Measurements from ENCODE around the gene NRXN3. TPM values are rescaled to one million over a fixed set of nuclear protein-coding genes. Genes with fewer than 3 reads are reported as not detected.

Gene NRXN3
- polyA plus RNA-seq, 6 donors from 2014 or later, result not detected

DNA sequence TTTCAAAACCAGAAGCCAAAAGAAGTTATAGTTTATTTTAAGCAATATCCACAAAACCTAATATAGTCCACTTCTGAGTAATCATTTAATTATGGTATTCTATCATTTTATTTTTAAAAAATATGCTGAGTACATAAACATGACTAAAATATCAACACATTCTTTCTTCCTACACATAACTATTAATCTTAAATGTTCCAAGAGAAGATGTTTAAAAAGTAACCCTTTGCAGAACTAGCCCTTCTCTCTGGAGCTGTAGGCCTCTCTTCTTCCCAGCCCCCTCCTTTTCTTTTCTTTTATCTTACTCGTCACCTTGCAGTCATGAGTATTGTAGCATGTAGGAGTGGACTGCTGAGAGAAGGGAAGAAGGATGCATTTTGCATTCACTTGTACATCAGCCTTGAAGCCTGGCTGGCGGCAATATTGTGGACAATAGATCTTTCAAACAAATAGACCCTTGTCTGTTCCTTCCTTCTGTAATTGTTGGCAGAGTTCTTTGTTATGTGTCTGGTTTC lies 941.9 kb downstream of the NRXN3 start:
- ATAC-seq (ENCODE audit: low read depth in 2 of 2), result no peak
- Mint-ChIP-seq H3K27me3 (no peaks in the 10 kb centered on the region), H3K36me3 (no peaks in the 10 kb centered on the region), H3K4me1 (no peaks in the 10 kb centered on the region), H3K9me3 (peaks cover 0 to 7% (median 4%) of the 10 kb centered on the region in 7 donors), H3K27ac (no peak overlapping the region), H3K4me3 (no peak overlapping the region)
- DNase-seq, result no peak

DNA sequence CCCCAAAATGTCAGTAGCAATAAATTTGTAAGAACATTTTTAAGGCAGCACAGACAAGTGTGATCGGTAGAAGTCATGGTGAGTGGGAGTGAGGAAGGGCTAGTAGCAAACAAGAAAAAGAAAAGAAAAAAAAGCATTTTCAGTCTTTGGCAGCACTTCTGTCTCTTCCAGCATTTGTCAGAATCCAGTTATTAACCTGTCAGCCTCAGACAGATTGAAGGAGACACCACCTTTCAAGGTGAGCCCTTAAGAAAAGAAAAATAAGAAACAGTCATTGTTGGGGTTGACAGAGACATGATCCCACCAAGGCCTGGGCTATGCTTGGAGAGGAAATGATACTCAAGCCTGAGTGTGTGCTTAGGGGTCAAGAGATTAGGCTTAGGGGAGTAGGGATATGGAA lies 947.4 kb downstream of the NRXN3 start:
- Mint-ChIP-seq H3K36me3 (no peaks in the 10 kb centered on the region), H3K9me3 (peaks cover 0 to 7% (median 4%) of the 10 kb centered on the region in 7 donors), H3K27ac (no peak overlapping the region), H3K27me3 (no peaks in the 10 kb centered on the region), H3K4me3 (no peak overlapping the region), H3K4me1 (no peaks in the 10 kb centered on the region)
- ATAC-seq (ENCODE audit: low read depth in 2 of 2) (no peak), DNase-seq (no peak)

DNA sequence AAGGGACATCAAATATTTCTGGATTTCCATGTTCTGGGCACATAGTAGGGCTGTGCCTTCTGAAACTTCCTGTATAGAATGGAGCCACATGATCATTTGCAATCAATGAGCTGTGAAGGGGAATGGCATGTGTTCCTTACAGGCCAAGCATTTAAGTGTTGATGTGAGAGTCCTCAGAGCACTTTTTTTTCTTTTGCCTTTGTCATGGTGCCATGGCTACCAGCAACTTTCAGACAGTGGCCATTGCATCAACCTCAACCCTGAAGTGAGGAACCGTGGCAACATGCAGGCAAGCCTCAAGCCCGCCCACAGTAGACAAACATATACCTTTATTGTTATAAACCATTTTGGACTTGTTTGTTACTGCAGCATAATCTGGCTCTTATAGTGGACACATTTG lies 948.1 kb downstream of the NRXN3 start:
- Mint-ChIP-seq H3K36me3 (no peaks in the 10 kb centered on the region), H3K9me3 (peaks cover 0 to 7% (median 4%) of the 10 kb centered on the region in 7 donors), H3K27me3 (no peaks in the 10 kb centered on the region), H3K4me1 (no peaks in the 10 kb centered on the region), H3K27ac (no peak overlapping the region), H3K4me3 (no peak overlapping the region)
- no peak for ATAC-seq (ENCODE audit: low read depth in 2 of 2)
- no peak for DNase-seq

DNA sequence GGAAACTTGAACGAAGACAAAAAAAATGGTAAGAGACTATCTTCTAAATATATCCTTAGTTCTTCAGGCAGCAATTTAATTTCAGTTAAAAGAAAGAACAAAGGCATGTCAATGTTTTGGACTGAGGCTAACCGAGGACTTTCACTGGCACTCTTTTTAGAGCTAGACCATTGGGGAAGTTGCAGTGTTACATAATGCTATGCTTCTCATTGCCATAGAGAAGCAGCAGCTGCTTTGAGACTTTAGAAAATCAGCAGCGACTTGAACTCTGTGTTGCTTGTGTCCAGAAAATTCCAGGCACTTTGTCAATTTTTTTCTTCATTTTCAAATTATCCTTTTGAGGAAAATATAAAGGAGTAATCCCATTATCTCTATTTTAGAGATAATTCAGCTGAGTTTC lies 964.2 kb downstream of the NRXN3 start:
- no peak overlapping the region for H3K4me3 Mint-ChIP-seq
- DNase-seq, result no peak
- no peak for ATAC-seq (ENCODE audit: low read depth in 2 of 2)
- H3K36me3 Mint-ChIP-seq, result no peaks in the 10 kb centered on the region
- H3K27ac Mint-ChIP-seq, result no peak overlapping the region
- H3K4me1 Mint-ChIP-seq, result no peaks in the 10 kb centered on the region
- H3K27me3 Mint-ChIP-seq, result no peaks in the 10 kb centered on the region
- H3K9me3 Mint-ChIP-seq, result peaks cover 0 to 7% (median 3%) of the 10 kb centered on the region in 7 donors

DNA sequence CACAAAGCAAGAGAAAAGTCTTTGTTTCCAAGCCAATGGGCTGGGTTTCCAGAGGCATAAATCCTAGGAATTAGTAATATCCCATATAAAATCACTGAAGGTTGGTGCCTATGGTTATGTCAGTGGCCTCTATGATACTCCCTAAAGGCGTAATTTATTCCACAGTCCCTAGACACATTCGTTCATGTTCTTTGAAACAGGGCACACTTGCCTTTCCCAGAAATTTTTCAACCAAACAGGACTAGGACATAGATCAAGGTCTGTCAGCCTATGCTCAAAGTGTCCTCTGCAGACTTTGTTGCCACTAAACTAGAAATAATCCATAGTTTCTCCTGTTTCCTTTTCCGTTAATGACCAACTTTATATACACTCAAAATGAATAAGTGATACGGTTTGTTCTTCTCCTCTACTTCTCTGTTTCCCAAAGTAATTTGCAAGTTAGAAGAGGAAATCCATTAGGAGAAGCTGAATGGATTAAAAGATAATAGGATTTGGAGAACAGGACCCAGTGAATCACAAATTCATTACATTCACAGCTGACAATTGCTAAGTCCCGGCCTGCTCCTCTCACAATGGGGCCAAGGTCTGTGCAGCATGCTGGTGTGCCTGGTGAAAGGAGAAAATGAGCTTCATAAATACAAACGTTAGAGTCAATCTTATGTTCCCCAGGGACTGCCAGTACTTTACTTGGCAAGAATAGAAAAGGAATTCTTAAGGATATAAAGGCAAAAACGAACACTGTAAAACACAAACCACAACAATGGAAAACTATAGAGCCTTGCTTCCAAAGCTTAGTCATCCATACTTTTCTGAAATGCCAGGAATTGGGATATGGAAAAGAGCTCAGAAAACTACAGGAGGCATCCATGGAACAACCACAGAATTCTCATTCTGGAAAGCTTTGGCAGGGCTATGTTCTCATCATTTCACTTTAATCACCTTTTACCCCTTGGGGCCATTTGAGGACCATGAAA lies 966.2 kb downstream of the NRXN3 start:
- no peak for ATAC-seq (ENCODE audit: low read depth in 2 of 2)
- Mint-ChIP-seq H3K27me3 (no peaks in the 10 kb centered on the region), H3K36me3 (no peaks in the 10 kb centered on the region), H3K4me3 (no peak overlapping the region), H3K9me3 (peaks cover 0 to 6% (median 3%) of the 10 kb centered on the region in 7 donors), H3K4me1 (no peaks in the 10 kb centered on the region), H3K27ac (no peak overlapping the region)
- DNase-seq, result no peak

DNA sequence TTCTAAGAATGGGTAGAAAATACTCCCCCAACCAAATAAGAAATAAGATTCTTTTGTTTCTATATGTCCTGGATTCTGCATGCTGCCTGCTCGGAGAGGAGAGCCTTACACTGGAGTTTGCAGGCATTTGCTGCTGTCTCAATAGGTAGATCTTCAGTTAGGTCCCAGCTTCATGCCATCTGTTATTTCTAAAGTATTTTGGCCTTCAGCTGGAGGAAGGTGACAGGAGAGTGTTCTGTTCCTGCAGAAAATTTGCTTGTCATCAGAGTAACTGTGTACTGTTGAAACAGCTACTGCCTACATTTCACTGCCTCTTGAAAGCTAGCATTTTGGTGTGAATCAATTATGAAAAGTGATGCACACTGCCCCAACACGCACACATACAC lies 966.9 kb downstream of the NRXN3 start:
- H3K27ac Mint-ChIP-seq, result no peak overlapping the region

DNA sequence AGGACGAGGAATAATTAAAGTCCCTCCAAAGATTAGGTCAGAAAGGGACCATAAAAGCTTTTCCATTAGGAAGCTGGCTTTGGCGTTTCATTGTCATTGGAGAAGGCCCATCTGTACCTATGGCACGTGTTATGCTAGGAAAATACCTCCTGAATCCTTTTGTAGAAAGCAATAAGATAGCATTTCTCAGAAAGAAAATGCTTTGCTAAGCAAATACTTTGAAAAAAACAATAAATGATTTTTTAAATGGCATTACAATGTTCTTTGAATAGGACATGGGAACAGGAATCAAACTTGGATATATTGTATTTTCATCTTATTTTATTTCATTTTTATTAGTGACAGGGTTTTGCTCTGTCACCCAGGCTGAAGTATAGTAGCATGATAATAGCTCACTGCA lies 967.7 kb downstream of the NRXN3 start:
- Mint-ChIP-seq H3K27me3 (no peaks in the 10 kb centered on the region), H3K9me3 (peaks cover 0 to 3% (median 2%) of the 10 kb centered on the region in 7 donors), H3K4me3 (no peak overlapping the region), H3K36me3 (no peaks in the 10 kb centered on the region), H3K4me1 (no peaks in the 10 kb centered on the region), H3K27ac (no peak overlapping the region)
- no peak for DNase-seq
- no peak for ATAC-seq (ENCODE audit: low read depth in 2 of 2)

More for the DNA sequence above, 966.9 kb downstream of the NRXN3 start:
- H3K36me3 Mint-ChIP-seq, result no peaks in the 10 kb centered on the region
- DNase-seq, result no peak
- no peak for ATAC-seq (ENCODE audit: low read depth in 2 of 2)
- no peaks in the 10 kb centered on the region for H3K4me1 Mint-ChIP-seq
- H3K4me3 Mint-ChIP-seq, result no peak overlapping the region
- no peaks in the 10 kb centered on the region for H3K27me3 Mint-ChIP-seq
- H3K9me3 Mint-ChIP-seq, result peaks cover 0 to 5% (median 2%) of the 10 kb centered on the region in 7 donors

DNA sequence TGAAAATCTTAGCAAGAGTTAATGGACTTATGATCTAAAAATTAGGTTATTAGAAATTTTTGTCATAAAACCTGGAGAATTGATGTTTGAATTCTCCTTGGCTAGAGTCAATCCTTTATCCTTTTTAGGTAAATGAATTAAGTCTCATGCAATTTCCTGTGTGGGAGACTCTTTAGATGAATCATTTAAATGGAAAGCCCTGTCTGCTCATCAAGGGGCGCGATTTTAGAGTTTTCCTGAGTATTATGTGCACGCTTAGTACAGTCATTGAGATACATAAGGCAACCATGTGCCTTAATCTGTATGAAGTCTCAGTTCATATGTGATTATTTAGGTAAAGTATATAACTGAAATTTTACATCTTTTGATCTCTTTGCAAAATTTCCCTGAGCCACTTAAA lies 974.7 kb downstream of the NRXN3 start:
- no peaks in the 10 kb centered on the region for H3K4me1 Mint-ChIP-seq
- no peak overlapping the region for H3K27ac Mint-ChIP-seq
- ATAC-seq (ENCODE audit: low read depth in 2 of 2) (no peak), DNase-seq (no peak)
- H3K9me3 Mint-ChIP-seq, result peaks cover 0 to 15% (median 6%) of the 10 kb centered on the region in 7 donors
- no peaks in the 10 kb centered on the region for H3K27me3 Mint-ChIP-seq
- no peaks in the 10 kb centered on the region for H3K36me3 Mint-ChIP-seq
- no peak overlapping the region for H3K4me3 Mint-ChIP-seq

DNA sequence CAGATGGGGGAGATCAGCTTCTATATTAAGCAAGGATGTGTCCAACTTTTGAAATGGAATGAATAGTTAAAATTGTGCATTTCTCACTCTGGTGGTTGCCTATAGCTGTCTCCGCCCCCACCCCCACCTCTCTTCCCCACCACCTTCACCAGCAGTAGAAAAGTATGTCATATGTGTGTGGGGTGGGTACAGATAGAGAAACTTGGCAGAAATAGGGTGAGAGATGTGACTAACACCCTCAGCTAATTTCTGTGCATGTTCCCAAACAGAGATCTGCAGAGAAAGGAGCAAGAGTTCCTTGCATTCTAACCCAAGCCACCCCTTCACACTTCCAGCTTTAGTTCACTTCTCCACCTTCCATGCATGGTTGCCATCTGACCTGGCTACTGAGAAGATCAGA lies 980.1 kb downstream of the NRXN3 start:
- no peaks in the 10 kb centered on the region for H3K4me1 Mint-ChIP-seq
- peaks cover 0 to 13% (median 6%) of the 10 kb centered on the region in 7 donors for H3K9me3 Mint-ChIP-seq
- H3K36me3 Mint-ChIP-seq, result no peaks in the 10 kb centered on the region
- H3K27ac Mint-ChIP-seq, result no peak overlapping the region
- no peak for DNase-seq
- no peak overlapping the region for H3K4me3 Mint-ChIP-seq
- ATAC-seq (ENCODE audit: low read depth in 2 of 2), result no peak
- H3K27me3 Mint-ChIP-seq, result no peaks in the 10 kb centered on the region

DNA sequence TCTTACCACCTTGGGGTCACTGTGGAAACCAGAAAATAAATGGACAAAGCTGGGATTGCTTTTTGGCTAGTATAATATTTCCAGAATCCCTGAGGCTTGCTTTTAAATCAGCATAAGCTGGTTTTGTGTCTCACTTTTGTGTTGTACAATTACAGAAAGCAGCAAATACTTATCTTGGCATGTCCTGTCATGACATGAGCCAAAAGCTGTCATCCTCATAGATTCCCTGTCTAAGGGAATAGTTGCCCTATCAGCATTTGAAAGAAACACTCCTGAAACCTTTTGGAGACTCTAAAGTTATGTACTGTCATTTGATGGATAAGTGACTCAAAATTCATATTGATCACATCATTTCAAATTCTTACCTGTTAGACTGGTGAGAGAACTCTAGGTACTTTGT lies 987.2 kb downstream of the NRXN3 start:
- Mint-ChIP-seq H3K36me3 (no peaks in the 10 kb centered on the region), H3K9me3 (peaks cover 0 to 4% (median 0%) of the 10 kb centered on the region in 7 donors), H3K4me3 (no peak overlapping the region), H3K4me1 (no peaks in the 10 kb centered on the region), H3K27me3 (no peaks in the 10 kb centered on the region), H3K27ac (no peak overlapping the region)
- no peak for DNase-seq
- ATAC-seq (ENCODE audit: low read depth in 2 of 2), result no peak

DNA sequence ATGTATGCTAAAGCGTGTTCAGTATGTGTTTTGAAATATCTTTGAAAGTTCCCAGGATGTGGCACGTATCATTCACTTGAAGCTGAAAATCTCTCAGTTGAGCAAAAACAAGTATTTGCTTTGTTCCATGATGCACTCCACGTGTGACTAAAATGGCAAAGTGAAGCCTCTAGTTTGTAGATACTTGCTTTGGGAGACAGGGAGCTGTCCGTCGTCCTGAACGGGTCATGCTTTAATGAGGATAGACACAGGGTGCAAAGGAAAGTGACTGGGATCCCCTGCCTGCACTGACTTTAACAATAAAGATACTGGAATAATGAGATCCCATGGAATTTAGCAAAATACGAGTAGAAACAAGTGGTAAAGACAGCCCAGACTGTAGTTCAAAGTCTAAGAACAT lies 991.4 kb downstream of the NRXN3 start:
- H3K27me3 Mint-ChIP-seq, result no peaks in the 10 kb centered on the region
- no peak overlapping the region for H3K4me3 Mint-ChIP-seq
- H3K27ac Mint-ChIP-seq, result no peak overlapping the region
- H3K36me3 Mint-ChIP-seq, result no peaks in the 10 kb centered on the region
- H3K9me3 Mint-ChIP-seq, result peaks cover 4 to 15% (median 5%) of the 10 kb centered on the region in 7 donors
- H3K4me1 Mint-ChIP-seq, result no peaks in the 10 kb centered on the region
- ATAC-seq (ENCODE audit: low read depth in 2 of 2) (no peak), DNase-seq (no peak)

DNA sequence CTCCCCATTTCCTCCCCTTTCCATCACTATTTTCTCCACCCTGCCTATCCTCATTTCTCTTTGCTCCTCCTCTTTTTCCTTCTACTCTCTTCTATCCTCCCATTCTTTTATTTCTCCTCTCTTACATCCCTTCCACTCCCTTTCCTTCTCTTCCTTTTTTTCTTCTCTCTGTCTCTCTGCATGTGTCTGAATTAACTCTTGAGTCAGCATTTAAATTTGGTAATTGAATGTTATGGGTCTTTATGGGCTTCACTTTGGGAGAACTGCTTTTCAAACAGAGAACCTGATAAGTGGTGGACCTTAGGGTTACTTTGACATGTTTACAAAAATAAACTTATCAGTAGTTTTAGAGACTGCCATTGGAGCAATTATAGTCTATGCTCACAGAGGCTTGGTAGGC lies 992.7 kb downstream of the NRXN3 start:
- H3K27me3 Mint-ChIP-seq, result no peaks in the 10 kb centered on the region
- H3K4me3 Mint-ChIP-seq, result no peak overlapping the region
- H3K27ac Mint-ChIP-seq, result no peak overlapping the region
- peaks cover 3 to 16% (median 5%) of the 10 kb centered on the region in 7 donors for H3K9me3 Mint-ChIP-seq
- no peak for DNase-seq
- H3K36me3 Mint-ChIP-seq, result no peaks in the 10 kb centered on the region
- no peaks in the 10 kb centered on the region for H3K4me1 Mint-ChIP-seq
- ATAC-seq (ENCODE audit: low read depth in 2 of 2), result no peak

DNA sequence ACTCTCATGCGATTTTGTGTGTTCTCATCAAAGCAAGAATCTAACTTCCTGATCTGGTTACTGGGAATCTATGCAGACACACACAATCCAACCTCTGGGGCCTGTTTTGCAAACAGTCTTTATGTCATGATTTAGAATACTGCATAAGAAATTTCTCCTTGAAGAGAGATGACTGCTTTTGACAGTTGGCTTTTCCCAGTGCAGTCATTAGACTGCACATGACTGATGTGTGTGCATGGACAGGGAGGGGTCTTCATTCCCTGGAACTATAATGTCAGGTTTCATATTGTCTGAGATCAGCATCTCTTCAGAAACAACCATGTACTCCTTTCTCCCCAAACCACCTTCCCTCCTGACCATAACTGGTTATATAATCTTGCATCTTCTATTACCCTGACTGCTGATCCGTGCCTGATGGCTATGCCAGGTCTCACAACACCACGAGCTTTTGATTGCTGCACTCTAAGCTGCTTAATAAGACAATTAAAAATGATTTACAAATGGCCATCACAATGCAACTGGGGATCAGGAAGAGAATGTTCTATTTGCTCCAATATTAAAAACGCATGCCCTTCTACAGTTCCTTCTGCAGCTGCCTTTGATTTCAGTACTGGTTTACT lies 995.4 kb downstream of the NRXN3 start:
- H3K4me3 Mint-ChIP-seq, result no peak overlapping the region
- no peaks in the 10 kb centered on the region for H3K36me3 Mint-ChIP-seq
- ATAC-seq (ENCODE audit: low read depth in 2 of 2) (no peak), DNase-seq (no peak)
- H3K27me3 Mint-ChIP-seq, result no peaks in the 10 kb centered on the region
- no peak overlapping the region for H3K27ac Mint-ChIP-seq
- H3K4me1 Mint-ChIP-seq, result no peaks in the 10 kb centered on the region
- peaks cover 3 to 15% (median 8%) of the 10 kb centered on the region in 7 donors for H3K9me3 Mint-ChIP-seq

DNA sequence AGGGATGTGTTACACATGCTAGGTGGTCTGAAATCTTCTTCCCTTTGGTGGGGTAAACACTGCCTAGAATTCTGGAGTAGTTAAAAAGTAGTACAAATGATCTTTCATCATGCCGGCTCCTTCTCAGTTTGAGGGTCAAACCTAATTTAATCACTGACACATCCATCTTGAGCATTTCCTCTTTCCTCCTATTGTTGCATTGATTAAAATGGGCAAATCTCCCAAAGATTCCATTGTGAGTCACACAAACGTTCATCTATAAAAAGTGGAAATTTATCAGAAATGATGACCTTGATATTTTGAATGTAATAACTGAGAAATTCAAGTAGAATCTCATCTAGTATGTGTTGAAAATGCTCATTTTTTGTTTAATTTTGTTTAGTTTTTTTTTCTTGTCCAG lies 996.0 kb downstream of the NRXN3 start:
- Mint-ChIP-seq H3K4me3 (no peak overlapping the region), H3K27ac (no peak overlapping the region), H3K27me3 (no peaks in the 10 kb centered on the region), H3K9me3 (peaks cover 3 to 19% (median 8%) of the 10 kb centered on the region in 7 donors), H3K4me1 (no peaks in the 10 kb centered on the region), H3K36me3 (no peaks in the 10 kb centered on the region)
- DNase-seq (no peak), ATAC-seq (ENCODE audit: low read depth in 2 of 2) (no peak)

Data from naive B cell (primary cell).